H1 (cell line): ENCODE measurements around the gene CTXN1. TPM values are rescaled to one million over a fixed set of nuclear protein-coding genes. Genes with fewer than 3 reads are reported as not detected.

ENCODE experiments used
- CTCF ChIA-PET: fragments of 300-600 bp; sonication (Branson Sonifier 250); formaldehyde crosslinking; loops from one replicate; lab custom pipeline; 2021; ENCODE audit not compliant: partially characterized antibody; lab: Charles Lee
- POLR2A ChIA-PET: fragments of 300-600 bp; sonication (Branson Sonifier 250); formaldehyde crosslinking; loops from one replicate; lab custom pipeline; 2021; ENCODE audit warnings: inconsistent platforms; ENCODE audit not compliant: partially characterized antibody; lab: Charles Lee
- DNase-seq, 2 experiments: peaks; one replicate each; pipeline versions ENCODE4 v3.0.0 to v3.0.0-alpha.2; 2010 to 2022; ENCODE audit warnings: low spot score in 2 of 2, low read depth in 1 of 2, mixed read lengths in 1 of 2
- FAIRE-seq: peaks from 2 replicates; lab custom pipeline; 2011; peaks lifted over from hg19 to GRCh38; lab: Jason Lieb, UNC
- H2AFZ ChIP-seq: 2 replicates; pipeline ENCODE4 v1.8.1; 2012; ENCODE audit warnings: low read length, inconsistent platforms
- H2AK5ac ChIP-seq: 2 replicates; pipeline ENCODE4 v1.6.1; 2013; ENCODE audit warnings: low read depth, low read length
- H2BK120ac ChIP-seq: replicated peaks from 2 replicates; pipeline ENCODE3; 2013; ENCODE audit warnings: low read depth, low read length, inconsistent platforms
- H2BK12ac ChIP-seq: 2 replicates; pipeline ENCODE4 v1.6.1; 2013; ENCODE audit warnings: low read depth, low read length
- H2BK15ac ChIP-seq: 2 replicates; pipeline ENCODE4 v1.6.1; 2013; ENCODE audit warnings: low read length
- H2BK20ac ChIP-seq: 2 replicates; pipeline ENCODE4 v1.6.1; 2013; ENCODE audit warnings: low read length
- H2BK5ac ChIP-seq: 2 replicates; pipeline ENCODE4 v1.6.1; 2013; ENCODE audit warnings: low read depth, low read length
- H3K14ac ChIP-seq: 2 replicates; pipeline ENCODE4 v1.6.1; 2013; ENCODE audit warnings: inconsistent platforms; ENCODE audit not compliant: insufficient read length
- H3K18ac ChIP-seq: 2 replicates; pipeline ENCODE4 v1.6.1; 2013; ENCODE audit warnings: low read length; ENCODE audit errors: extremely low read depth
- H3K23ac ChIP-seq: 2 replicates; pipeline ENCODE4 v1.6.1; 2013; ENCODE audit warnings: inconsistent platforms; ENCODE audit not compliant: insufficient read length
- H3K23me2 ChIP-seq: 2 replicates; pipeline ENCODE4 v1.6.1; 2013; ENCODE audit warnings: low read depth, low read length
- H3K27ac ChIP-seq: 2 replicates; pipeline ENCODE4 v1.6.1; 2011; ENCODE audit warnings: low read depth, low read length, inconsistent platforms
- H3K27me3 ChIP-seq, 4 experiments: replicated peaks in 1 of 4; 1 replicate in 1 of 4; 2 replicates in 3 of 4; pipeline versions ENCODE4 v1.6.1 to v1.8.1; 2011 to 2013; ENCODE audit warnings: low read length in 3 of 4, mild to moderate bottlenecking in 3 of 4, inconsistent platforms in 2 of 4, mixed read lengths in 2 of 4, moderate library complexity in 1 of 4; ENCODE audit not compliant: control insufficient read depth in 3 of 4, insufficient read depth in 3 of 4; ENCODE audit errors: extremely low read depth in 1 of 4
- H3K36me3 ChIP-seq, 4 experiments: 2 replicates each; pipeline versions ENCODE4 v1.6.1 to v1.8.1; 2011 to 2013; ENCODE audit warnings: mild to moderate bottlenecking in 4 of 4, low read length in 3 of 4, moderate library complexity in 2 of 4, control low read depth in 1 of 4, inconsistent platforms in 1 of 4; ENCODE audit not compliant: insufficient read depth in 4 of 4, control insufficient read depth in 2 of 4
- H3K4ac ChIP-seq: replicated peaks from 2 replicates; pipeline ENCODE3; 2013; ENCODE audit warnings: low read length, low read depth, mixed read lengths, inconsistent platforms; ENCODE audit not compliant: insufficient read length
- H3K4me1 ChIP-seq, 4 experiments: replicated peaks in 1 of 4; 1 replicate in 1 of 4; 2 replicates in 3 of 4; pipeline versions ENCODE4 v1.6.1 to v1.8.1; 2011 to 2013; ENCODE audit warnings: low read length in 3 of 4, inconsistent platforms in 2 of 4, mixed read lengths in 1 of 4; ENCODE audit not compliant: insufficient read depth in 4 of 4, control insufficient read depth in 3 of 4
- H3K4me2 ChIP-seq, 2 experiments: 2 replicates each; pipeline versions ENCODE4 v1.6.1 to v1.8.1; 2011 to 2013; ENCODE audit warnings: low read depth in 2 of 2, low read length in 2 of 2, control low read depth in 1 of 2, inconsistent platforms in 1 of 2, mild to moderate bottlenecking in 1 of 2; ENCODE audit not compliant: insufficient read depth in 1 of 2
- H3K4me3 ChIP-seq, 4 experiments: fragments of 200-600, 300-600 bp in 1 of 4; sonication (generic), shearing (Covaris generic), sonication (Bioruptor Twin) in 1 of 4; 2 replicates each; pipeline versions ENCODE4 v1.5.1 to v1.8.1; 2011 to 2016; ENCODE audit warnings: low read length in 4 of 4, low read depth in 3 of 4, control low read depth in 2 of 4, inconsistent platforms in 2 of 4, mild to moderate bottlenecking in 2 of 4, mixed read lengths in 1 of 4, moderate library complexity in 1 of 4; ENCODE audit not compliant: insufficient read depth in 2 of 4; ENCODE audit errors: extremely low read depth in 1 of 4
- H3K56ac ChIP-seq: replicated peaks from 2 replicates; pipeline ENCODE3; 2013; ENCODE audit warnings: low read depth, mild to moderate bottlenecking, mixed read lengths, low read length, inconsistent platforms; ENCODE audit not compliant: insufficient read length
- H3K79me1 ChIP-seq: 2 replicates; pipeline ENCODE4 v1.6.1; 2013; ENCODE audit warnings: low read depth, low read length, control low read depth
- H3K79me2 ChIP-seq, 2 experiments: 2 replicates each; pipeline versions ENCODE4 v1.6.1 to v1.8.1; 2012 to 2013; ENCODE audit warnings: low read length in 2 of 2, mild to moderate bottlenecking in 2 of 2, inconsistent platforms in 1 of 2; ENCODE audit not compliant: insufficient read depth in 2 of 2, control insufficient read depth in 1 of 2
- H3K9ac ChIP-seq, 4 experiments: replicated peaks in 1 of 4; 1 replicate in 1 of 4; 2 replicates in 3 of 4; pipeline versions ENCODE4 v1.6.1 to v1.8.1; 2011 to 2013; ENCODE audit warnings: low read depth in 3 of 4, low read length in 3 of 4, control low read depth in 2 of 4, mild to moderate bottlenecking in 2 of 4, moderate library complexity in 2 of 4, inconsistent platforms in 1 of 4; ENCODE audit errors: extremely low read depth in 1 of 4
- H3K9me3 ChIP-seq, 2 experiments: 2 replicates each; pipeline versions ENCODE4 v1.6.1 to v1.8.1; 2012 to 2013; ENCODE audit warnings: mild to moderate bottlenecking in 2 of 2, moderate library complexity in 2 of 2, control low read depth in 1 of 2, inconsistent platforms in 1 of 2, low read depth in 1 of 2, low read length in 1 of 2, mixed read lengths in 1 of 2; ENCODE audit not compliant: insufficient read depth in 2 of 2
- H4K20me1 ChIP-seq, 2 experiments: replicated peaks in 1 of 2; 2 replicates each; pipeline versions ENCODE3 to v1.8.1; 2011 to 2013; ENCODE audit warnings: inconsistent platforms in 2 of 2, low read length in 2 of 2, mild to moderate bottlenecking in 1 of 2; ENCODE audit not compliant: insufficient read depth in 2 of 2, control insufficient read depth in 1 of 2
- H4K5ac ChIP-seq: 2 replicates; pipeline ENCODE4 v1.6.1; 2013; ENCODE audit warnings: low read length, low read depth, mixed read lengths, inconsistent platforms; ENCODE audit not compliant: insufficient read length
- H4K8ac ChIP-seq: 2 replicates; pipeline ENCODE4 v1.8.0; 2013; ENCODE audit warnings: mild to moderate bottlenecking, moderate library complexity, low read length, inconsistent platforms; ENCODE audit not compliant: insufficient read depth; ENCODE audit errors: extremely low read depth
- H4K91ac ChIP-seq: replicated peaks from 2 replicates; pipeline ENCODE3; 2013; ENCODE audit warnings: low read length, mixed read lengths, inconsistent platforms; ENCODE audit not compliant: insufficient read length
- BRCA1 ChIP-seq: IDR thresholded peaks from 2 replicates; pipeline ENCODE4 v1.6.1; 2012; ENCODE audit warnings: low read depth, low read length, improper control_type of control experiment
- CEBPB ChIP-seq: IDR thresholded peaks from 2 replicates; pipeline ENCODE4 v1.6.1; 2012; ENCODE audit warnings: low read depth, low read length
- CHD1 ChIP-seq: IDR thresholded peaks from 2 replicates; pipeline ENCODE4 v1.6.1; 2012; ENCODE audit warnings: low read depth, low read length, improper control_type of control experiment
- JUND ChIP-seq: IDR thresholded peaks from 2 replicates; pipeline ENCODE4 v1.6.1; 2011; ENCODE audit warnings: mild to moderate bottlenecking, improper control_type of control experiment, low read length
- NRF1 ChIP-seq: IDR thresholded peaks from 2 replicates; pipeline ENCODE4 v1.6.1; 2011; ENCODE audit warnings: mild to moderate bottlenecking, low read depth, low read length, improper control_type of control experiment
- POLR2A ChIP-seq, 2 experiments: IDR thresholded peaks; 1 replicate in 1 of 2; 2 replicates in 1 of 2; pipeline ENCODE4 v1.6.1; 2011; ENCODE audit warnings: low read depth in 2 of 2, low read length in 2 of 2, mild to moderate bottlenecking in 2 of 2; ENCODE audit errors: control extremely low read depth in 1 of 2
- POU5F1 ChIP-seq: IDR thresholded peaks from 2 replicates; pipeline ENCODE4 v1.6.1; 2011; ENCODE audit warnings: low read depth, mild to moderate bottlenecking, low read length, moderate library complexity
- SUZ12 ChIP-seq: fragments of 200-600 bp; sonication (generic); IDR thresholded peaks from 2 replicates; pipeline ENCODE4 v1.6.1; 2012; ENCODE audit warnings: mild to moderate bottlenecking, inconsistent platforms, low read length, moderate library complexity, mixed read lengths
- TCF12 ChIP-seq: IDR thresholded peaks from 2 replicates; pipeline ENCODE4 v1.6.1; 2011; ENCODE audit warnings: low read depth, mild to moderate bottlenecking, low read length
- TEAD4 ChIP-seq: IDR thresholded peaks from 2 replicates; pipeline ENCODE4 v1.6.1; 2012; ENCODE audit warnings: low read depth, low read length, inconsistent platforms, mixed read lengths
- WGBS, 2 experiments: shearing (Covaris generic) in 1 of 2; methylation state at CpG; one replicate each; pipeline versions ENCODE4 v1.1.6 to v1.1.7; 2013 to 2015; ENCODE audit warnings: low lambda C conversion rate in 2 of 2, mixed read lengths in 2 of 2, inconsistent platforms in 1 of 2, low coverage in 1 of 2, missing lambda C conversion rate in 1 of 2; ENCODE audit not compliant: insufficient replicate concordance in 2 of 2, insufficient coverage in 1 of 2, insufficient read length in 1 of 2; ENCODE audit errors: extremely low coverage in 1 of 2, missing lambda C conversion rate in 1 of 2; 5-methylcytosine and 5-hydroxymethylcytosine counted together
- polyA plus RNA-seq, 7 experiments: library from polyadenylated mRNA; depleted of rRNA in 3 of 7; stranded (reverse) in 5 of 7; unstranded in 2 of 7; fragments of >200 nt in 5 of 7; fragments of 200-250 nt in 2 of 7; gene quantifications; 1 replicate in 5 of 7; 2 replicates in 1 of 7; 4 replicates in 1 of 7; pipeline versions ENCODE4 v1.2.1 to v1.2.3, GENCODE V29; 2011 to 2013; ENCODE audit warnings: missing spikeins in 2 of 7, mixed read lengths in 2 of 7
- total RNA-seq: library from RNA; stranded (reverse); fragmentation: NEBNext Ultra II Directional; extraction: Animal tissue kit (Norgen Biotek cat#: 25700); gene quantifications from 2 replicates; pipeline ENCODE4 v1.2.1, GENCODE V29; 2021
- TF ChIP-seq, protein P1 (sequence below), 3 experiments: IDR thresholded peaks; 1 replicate in 2 of 3; 2 replicates in 1 of 3; pipeline versions ENCODE4 v1.5.1 to v1.6.1; 2011; ENCODE audit warnings: low read length in 3 of 3, mild to moderate bottlenecking in 3 of 3, inconsistent platforms in 2 of 3, low read depth in 1 of 3, moderate library complexity in 1 of 3; ENCODE audit not compliant: insufficient read depth in 1 of 3; ENCODE audit errors: control extremely low read depth in 1 of 3
- TF ChIP-seq, protein P2 (sequence below): IDR thresholded peaks from 2 replicates; pipeline ENCODE4 v1.6.1; 2011; ENCODE audit warnings: low read length, improper control_type of control experiment

The CTXN1 gene
- total and polyA plus RNA-seq, 2 of the 8 experiments (the other 6 are each of a cell fraction or from before 2014, with no cell fraction given): 16.4 to 58.0 TPM

DNA sequence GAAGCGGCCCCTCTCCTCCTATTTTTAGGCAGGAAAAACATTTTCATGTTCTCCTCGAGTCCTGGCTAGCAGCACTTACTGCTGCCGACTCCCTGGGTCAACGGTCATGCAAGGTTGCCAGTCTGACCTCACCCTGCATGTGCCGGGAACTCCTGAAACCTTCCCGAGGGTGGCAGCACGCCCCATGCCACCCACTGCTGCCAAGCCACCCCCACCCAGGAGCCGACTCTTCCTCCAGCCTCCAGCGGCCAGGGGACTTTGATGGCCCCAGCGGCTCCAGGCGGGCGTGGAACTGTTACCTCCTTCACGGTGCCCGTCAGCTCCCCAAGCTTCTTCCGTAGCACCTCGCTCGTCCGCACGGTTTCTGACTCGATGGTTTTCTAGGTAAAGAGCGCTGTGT, 8.8 kb upstream of the CTXN1 start:
- POLR2A ChIA-PET: interaction anchor here (10.4 kb wide), 1 partner anchor 7 kb away, joined by 205 read pairs; the partner anchor contains the start of gene TIMM44
- no peak overlapping the region for H2BK120ac ChIP-seq
- CTCF ChIA-PET: interaction anchor here (0.6 to 2.3 kb wide), 4 partner anchors 9 to 109 kb away, joined by 3 to 14 read pairs (median 4); partner anchors contain the start of gene TIMM44
- no peak for TF ChIP-seq NRF1
- no peak for TF ChIP-seq CHD1
- TF ChIP-seq JUND: no peak
- no peak for TF ChIP-seq TEAD4
- TF ChIP-seq BRCA1: no peak
- TF ChIP-seq, protein P1, sequence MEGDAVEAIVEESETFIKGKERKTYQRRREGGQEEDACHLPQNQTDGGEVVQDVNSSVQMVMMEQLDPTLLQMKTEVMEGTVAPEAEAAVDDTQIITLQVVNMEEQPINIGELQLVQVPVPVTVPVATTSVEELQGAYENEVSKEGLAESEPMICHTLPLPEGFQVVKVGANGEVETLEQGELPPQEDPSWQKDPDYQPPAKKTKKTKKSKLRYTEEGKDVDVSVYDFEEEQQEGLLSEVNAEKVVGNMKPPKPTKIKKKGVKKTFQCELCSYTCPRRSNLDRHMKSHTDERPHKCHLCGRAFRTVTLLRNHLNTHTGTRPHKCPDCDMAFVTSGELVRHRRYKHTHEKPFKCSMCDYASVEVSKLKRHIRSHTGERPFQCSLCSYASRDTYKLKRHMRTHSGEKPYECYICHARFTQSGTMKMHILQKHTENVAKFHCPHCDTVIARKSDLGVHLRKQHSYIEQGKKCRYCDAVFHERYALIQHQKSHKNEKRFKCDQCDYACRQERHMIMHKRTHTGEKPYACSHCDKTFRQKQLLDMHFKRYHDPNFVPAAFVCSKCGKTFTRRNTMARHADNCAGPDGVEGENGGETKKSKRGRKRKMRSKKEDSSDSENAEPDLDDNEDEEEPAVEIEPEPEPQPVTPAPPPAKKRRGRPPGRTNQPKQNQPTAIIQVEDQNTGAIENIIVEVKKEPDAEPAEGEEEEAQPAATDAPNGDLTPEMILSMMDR (IDR thresholded peaks at IDR 0.05; ENCODE audit: control extremely low read depth in 1 of 3, insufficient read depth in 1 of 3, low read depth in 1 of 3, low read length in 3 of 3): no peak
- TF ChIP-seq CEBPB: no peak
- TF ChIP-seq, protein P2, sequence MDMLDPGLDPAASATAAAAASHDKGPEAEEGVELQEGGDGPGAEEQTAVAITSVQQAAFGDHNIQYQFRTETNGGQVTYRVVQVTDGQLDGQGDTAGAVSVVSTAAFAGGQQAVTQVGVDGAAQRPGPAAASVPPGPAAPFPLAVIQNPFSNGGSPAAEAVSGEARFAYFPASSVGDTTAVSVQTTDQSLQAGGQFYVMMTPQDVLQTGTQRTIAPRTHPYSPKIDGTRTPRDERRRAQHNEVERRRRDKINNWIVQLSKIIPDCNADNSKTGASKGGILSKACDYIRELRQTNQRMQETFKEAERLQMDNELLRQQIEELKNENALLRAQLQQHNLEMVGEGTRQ: no peak
- TF ChIP-seq SUZ12: no peak
- no peak for TF ChIP-seq POU5F1
- no peak for TF ChIP-seq TCF12
- no peak for TF ChIP-seq POLR2A (IDR thresholded peaks at IDR 0.05; ENCODE audit: control extremely low read depth in 1 of 2, low read depth in 2 of 2, low read length in 2 of 2)

More for the DNA sequence above, 8.8 kb upstream of the CTXN1 start:
- Histone ChIP-seq H3K4me3 (no peak overlapping the region), H3K23me2 (no peaks in the 10 kb centered on the region), H3K18ac (no peak overlapping the region), H3K4me1 (no peaks in the 10 kb centered on the region), H3K36me3 (peaks cover 28 to 86% (median 59%) of the 10 kb centered on the region in 4 experiments), H3K27me3 (no peaks in the 10 kb centered on the region), H3K23ac (no peak overlapping the region), H3K9me3 (no peaks in the 10 kb centered on the region), H2BK20ac (no peak overlapping the region), H2AFZ (no peak overlapping the region), H3K14ac (no peak overlapping the region), H2BK12ac (no peak overlapping the region), H2BK5ac (no peak overlapping the region), H4K8ac (no peak overlapping the region), H4K20me1 (peaks cover 2 to 7% of the 10 kb centered on the region in 2 experiments), H4K5ac (no peak overlapping the region), H2AK5ac (no peak overlapping the region), H3K79me2 (peaks cover 0 to 2% of the 10 kb centered on the region in 2 experiments; a peak in 1 of 4 replicates), H3K4me2 (no peak overlapping the region), H4K91ac (no peak overlapping the region), H2BK15ac (no peak overlapping the region), H3K9ac (no peak overlapping the region), H3K4ac (no peak overlapping the region), H3K56ac (no peak overlapping the region), H3K79me1 (no peaks in the 10 kb centered on the region), H3K27ac (no peak overlapping the region)
- WGBS, 2 experiments: 89% methylated on average over 21 of the region's 21 CpGs; no CpG with 5 or more reads in 1 of the 2 experiments
- FAIRE-seq (no peak), DNase-seq (no peak)
